Bronchial smooth muscle cell (primary cell): ENCODE results near the gene LRRC42. TPM values are rescaled to one million over a fixed set of nuclear protein-coding genes. Genes with fewer than 3 reads are reported as not detected.

ENCODE experiments used
- total RNA-seq: library from RNA; depleted of rRNA; stranded (reverse); fragments of >200 nt; gene quantifications from 2 replicates; pipeline ENCODE4 v1.2.1, GENCODE V29; 2014

The LRRC42 gene, protein sequence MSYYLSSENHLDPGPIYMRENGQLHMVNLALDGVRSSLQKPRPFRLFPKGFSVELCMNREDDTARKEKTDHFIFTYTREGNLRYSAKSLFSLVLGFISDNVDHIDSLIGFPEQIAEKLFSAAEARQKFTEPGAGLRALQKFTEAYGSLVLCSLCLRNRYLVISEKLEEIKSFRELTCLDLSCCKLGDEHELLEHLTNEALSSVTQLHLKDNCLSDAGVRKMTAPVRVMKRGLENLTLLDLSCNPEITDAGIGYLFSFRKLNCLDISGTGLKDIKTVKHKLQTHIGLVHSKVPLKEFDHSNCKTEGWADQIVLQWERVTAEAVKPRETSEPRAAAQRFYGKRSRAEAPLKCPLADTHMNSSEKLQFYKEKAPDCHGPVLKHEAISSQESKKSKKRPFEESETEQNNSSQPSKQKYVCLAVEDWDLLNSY
- total RNA-seq: 18.5 and 20.3 TPM in 2 replicates

DNA sequence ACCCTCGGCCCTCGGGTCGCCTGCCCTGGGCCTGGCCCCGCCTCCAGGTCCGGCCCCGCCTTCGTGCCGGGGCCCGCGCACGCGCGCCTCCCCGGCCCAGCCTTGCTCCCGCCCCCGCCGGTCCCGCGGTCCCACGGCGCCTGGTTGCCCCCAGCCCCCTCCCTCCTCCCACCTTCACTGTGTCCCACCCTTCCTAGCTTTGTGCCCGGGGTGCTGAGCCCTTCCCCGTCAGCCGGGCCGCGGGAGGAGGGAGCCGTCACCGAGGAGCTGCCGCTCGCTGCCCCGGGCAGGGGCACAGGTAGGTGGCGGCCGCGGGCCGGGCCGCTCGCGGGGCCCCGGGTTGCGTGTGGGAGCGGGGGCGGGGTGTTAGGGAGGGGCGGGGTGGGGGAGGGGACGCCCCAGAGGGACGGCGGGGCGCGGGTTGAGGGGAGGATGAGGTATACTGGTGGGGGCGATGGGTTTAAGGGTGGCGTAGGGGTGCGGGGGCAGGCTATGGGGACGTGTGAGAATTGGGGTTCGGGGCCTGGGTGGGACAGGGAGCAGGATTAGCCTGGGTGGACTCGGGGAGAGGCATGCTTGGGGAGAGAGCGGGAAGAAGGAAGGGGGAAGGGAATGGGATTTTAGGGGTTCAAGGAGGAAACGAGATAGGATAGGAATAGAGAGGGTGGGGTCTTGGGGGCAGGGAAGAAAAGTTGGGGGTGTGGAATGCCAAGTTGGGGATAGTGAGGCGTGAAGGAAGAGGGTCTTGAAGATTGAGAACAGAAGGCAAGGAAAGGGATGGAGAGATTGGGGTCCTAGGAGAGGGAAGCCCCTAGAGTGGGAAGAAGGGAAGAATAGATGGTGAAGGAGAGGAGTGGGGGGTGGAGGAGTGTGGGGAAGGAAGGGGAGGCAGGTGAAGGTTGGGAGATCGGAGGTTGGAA lies at the start of gene LRRC42:
LRRC42 (plus strand) TSS at position 99 of the 920 bp plus-strand sequence. CDS start 5,650 bp downstream, outside the sequence.

GRCh38 chr1:53945433-53946251 lies 508 bp upstream of the LRRC42 start, which contains the start of gene IFT25:
Gene IFT25, minus strand, starts transcription at chr1:53945699. Its CDS starts 5,617 bp downstream, at chr1:53940082.

Other genes with a start within 250 kb of the LRRC42 start
- 0.47 and 0.77 TPM in 2 replicates for gene GLIS1, start 207.2 kb upstream of the LRRC42 start, total RNA-seq
- gene NDC1, start 108.1 kb upstream of the LRRC42 start, total RNA-seq: 4.8 and 6.0 TPM in 2 replicates
- gene YIPF1, start 56.6 kb upstream of the LRRC42 start, total RNA-seq: 17.0 and 18.5 TPM in 2 replicates
- not detected in 2 replicates for gene DIO1, start 52.2 kb upstream of the LRRC42 start, total RNA-seq
- 12.5 and 24.7 TPM in 2 replicates for gene IFT25, start 651 bp upstream of the LRRC42 start, total RNA-seq
- not detected in 2 replicates for gene LDLRAD1, start 71.8 kb downstream of the LRRC42 start, total RNA-seq
- gene TMEM59, start 106.9 kb downstream of the LRRC42 start, total RNA-seq: 356 and 527 TPM in 2 replicates
- gene TCEANC2, start 107.3 kb downstream of the LRRC42 start, total RNA-seq: 4.4 and 5.2 TPM in 2 replicates
- not detected in 2 replicates for gene CDCP2, start 206.7 kb downstream of the LRRC42 start, total RNA-seq